ENCODE results near the gene SPATS2L.

Gene SPATS2L

DNA sequence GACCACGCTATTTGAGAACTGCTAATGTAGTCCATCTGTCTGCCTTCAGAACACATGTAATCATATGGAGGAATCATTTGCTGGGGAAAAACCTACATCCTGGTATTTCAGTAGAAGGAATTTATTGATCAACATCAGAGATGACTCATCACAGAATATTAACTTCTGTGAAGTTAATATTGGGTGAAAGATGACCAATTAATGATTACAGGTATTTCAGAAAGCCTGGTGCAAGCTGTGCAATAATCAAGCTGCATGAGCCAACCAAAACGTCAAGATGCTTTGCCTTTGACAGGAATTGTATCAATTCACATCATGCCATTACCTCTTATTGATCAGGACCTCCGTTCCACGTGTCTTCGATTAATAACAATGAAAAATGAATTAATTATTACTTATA, 9.4 kb upstream of the SPATS2L start:
- no peak for DNase-seq

DNA sequence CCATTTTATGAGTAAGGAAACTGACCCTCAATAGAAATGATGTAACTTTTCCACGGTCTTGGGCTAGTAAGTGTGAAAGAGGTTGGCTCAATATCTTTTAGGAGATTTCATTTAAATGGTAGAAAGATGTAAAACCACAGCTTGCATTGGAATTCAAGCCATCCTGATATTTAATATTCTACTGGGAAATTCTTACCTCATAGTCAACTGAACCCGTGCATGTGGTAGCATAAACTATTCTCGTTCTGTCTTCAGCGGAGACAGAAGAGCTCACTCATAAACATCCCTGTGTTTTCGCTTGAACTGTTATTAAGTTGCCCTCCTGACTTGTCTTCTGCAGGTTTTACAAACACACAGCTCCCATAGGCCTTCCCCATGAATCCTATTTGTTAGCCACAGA, 8.5 kb upstream of the SPATS2L start:
- DNase-seq = no peak

- no peak for DNase-seq
Measured at GRCh38 chr2:200298816-200299215, 7.7 kb upstream of the SPATS2L start.

GRCh38 chr2:200300065-200300464, 6.4 kb upstream of the SPATS2L start:
- DNase-seq = no peak

DNA sequence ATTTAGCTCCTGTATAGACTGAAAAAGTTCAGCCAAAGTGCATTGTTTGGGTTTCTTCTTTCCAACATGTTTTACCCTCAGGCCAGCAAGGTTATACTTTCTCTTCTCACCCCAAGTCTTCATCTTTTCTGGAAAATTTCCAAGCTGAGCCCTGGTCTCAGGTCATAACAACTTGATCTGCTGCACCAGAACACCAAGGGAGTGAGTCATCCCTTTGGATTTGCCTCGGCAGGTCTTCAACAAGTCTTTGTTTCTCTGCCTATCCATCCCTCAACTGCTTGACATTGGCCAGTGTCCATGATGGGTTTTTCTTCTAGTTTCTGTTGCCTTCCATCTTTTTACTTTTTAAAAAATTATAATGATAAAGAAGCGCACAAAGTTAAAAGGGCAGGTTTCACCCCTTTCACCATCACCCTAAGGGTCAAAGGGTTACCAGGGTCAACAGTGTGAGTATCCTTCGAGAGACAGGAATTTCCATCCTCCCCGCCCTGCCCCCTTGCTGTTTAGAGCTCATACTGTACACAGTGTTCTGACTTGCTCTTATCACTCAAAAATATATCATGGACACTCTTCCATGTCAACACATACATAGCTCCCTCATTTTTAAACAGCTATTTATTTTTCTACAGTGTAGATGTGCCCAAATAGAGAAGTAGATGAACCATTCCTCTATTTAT, 5.7 kb upstream of the SPATS2L start:
- no peak for DNase-seq

DNA sequence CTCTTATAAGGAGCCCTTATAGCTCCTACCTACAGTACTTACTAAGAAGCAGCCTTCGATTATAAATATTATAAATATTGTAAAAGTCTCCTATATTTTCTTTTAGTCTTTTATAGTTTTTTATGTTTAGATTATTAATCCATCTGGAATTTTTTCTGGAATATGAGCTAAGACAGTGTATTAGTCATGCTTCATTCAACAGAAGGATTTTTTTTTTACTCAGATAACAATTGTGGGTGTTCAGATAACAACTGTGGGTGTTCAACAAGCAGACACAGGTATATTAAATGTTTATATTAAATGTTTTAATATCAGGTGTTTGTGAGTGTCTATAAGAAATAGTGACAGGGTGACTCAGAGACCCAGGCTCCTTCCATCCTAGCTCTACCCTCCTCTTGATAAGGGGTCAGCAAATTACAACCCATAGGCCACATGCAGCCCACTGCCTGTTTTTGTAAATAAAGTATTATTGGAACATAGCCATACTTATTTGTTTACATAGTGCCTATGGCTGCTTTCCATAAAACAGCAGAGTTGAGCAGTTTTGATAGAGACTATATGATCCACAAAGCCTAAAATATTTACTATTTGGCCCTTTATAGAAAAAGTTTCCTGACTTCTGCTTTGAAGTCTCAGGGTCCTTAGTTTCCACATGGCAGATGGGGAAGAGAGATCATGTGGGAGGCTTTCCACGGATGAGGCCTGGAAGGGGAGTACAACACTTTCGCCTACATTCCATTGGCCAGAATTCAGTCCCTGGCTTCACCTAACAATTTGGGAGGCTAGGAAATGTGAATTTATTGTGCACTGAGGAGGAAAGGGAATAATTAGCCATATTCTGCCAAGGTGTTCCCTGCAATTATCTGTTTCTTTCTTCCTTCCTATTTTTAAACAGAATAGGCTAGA, 4.3 kb upstream of the SPATS2L start:
- DNase-seq = no peak

DNA sequence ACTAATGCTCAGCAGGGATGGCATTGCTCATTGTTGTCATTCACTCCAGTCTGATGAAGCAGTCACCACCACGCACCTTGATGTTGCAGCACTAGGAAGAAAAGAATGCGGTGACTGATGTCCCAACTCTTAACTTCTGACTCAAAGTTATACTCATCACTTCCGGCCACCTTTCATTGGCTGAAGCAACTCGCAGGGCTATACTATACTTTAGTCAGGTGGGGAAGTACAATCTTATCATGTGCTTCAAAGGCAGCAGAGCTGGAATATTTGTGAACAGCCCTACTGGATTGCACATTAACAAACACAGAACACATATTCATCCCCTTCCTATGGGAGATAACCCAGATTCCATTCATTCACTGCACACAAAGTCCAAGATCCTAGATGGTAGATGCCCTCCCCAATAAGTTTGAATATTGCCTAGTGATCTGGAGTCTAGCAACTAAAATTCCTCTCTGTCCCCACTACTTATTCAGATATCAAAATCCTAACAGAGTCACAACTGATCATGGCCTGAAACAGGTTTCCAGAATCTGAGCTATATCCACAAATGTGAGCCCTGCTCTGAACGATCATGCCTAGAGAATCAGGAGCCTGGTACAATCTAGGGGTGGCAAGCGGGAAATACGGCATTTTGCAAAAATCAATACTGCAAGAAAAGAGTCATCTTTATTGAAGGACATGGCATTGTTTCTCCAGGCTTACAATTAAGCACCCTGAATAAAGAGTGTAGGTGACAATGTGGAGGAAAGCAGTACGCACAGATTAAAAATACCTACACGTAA, 3.4 kb upstream of the SPATS2L start:
- no peak for DNase-seq

GRCh38 chr2:200305797-200306195, 697 bp upstream of the SPATS2L start:
- no peak for DNase-seq

GRCh38 chr2:200306931-200307723, 634 bp downstream of the SPATS2L start:
- peak; percentile 12 for DNase-seq

- DNase-seq = no peak
Measured at GRCh38 chr2:200307724-200308545, 1.4 kb downstream of the SPATS2L start.

- no peak for DNase-seq
Measured at GRCh38 chr2:200308546-200309295, 2.2 kb downstream of the SPATS2L start.

GRCh38 chr2:200309296-200310049, 3.0 kb downstream of the SPATS2L start:
- DNase-seq = no peak

- DNase-seq = no peak
Measured at GRCh38 chr2:200310545-200310971, 4.1 kb downstream of the SPATS2L start.

DNA sequence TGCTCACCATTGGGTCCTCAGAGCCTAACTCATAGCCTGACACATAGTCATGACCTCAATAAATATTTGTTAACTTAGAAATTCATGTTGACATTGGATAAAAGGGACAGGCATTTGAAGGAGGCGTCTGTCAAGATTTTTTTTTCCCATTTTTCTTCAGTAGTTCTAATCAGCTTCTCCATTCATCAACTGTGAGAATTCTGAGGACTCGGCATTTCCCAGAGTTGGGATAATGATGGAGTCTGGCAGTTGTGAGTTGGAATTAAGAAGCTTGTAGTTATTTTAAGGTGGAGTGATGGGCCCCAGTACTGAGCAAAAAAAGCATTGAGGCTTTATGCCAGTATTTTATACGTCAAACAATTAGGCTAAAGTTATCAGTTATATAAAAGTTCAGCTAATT, 4.6 kb downstream of the SPATS2L start:
- no peak for DNase-seq

DNA sequence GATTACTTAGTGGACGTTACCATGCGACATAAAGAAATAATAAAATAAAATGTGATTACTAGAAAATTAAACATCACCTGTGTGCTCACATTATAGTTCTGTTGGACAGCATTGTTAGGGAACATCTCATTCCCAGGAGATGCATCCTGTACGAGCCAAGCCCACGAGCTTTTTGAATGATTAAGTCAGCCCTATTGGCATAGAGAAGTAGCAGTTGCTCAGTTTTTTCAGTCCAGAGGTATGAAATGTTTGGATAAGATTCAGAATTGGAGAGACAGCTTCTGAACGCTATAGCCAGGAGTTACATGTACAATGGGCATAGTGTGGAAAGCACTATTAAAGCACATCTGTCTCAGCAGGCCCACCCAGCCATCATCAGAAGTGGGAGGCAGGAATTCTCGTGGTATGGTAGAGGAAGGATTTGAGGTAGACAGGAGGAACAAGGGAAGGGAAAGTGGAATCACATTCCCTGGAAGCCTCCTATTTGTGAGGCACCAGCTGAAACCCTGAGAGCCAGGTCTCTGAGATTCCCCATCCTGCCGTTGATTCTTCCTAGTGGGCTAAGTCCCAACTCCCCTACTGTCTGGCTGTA, 8.6 kb downstream of the SPATS2L start:
- no peak for DNase-seq

- DNase-seq = no peak
Measured at GRCh38 chr2:200317975-200318374, 11.5 kb downstream of the SPATS2L start.

GRCh38 chr2:200318940-200319435, 12.5 kb downstream of the SPATS2L start:
- DNase-seq = no peak

DNA sequence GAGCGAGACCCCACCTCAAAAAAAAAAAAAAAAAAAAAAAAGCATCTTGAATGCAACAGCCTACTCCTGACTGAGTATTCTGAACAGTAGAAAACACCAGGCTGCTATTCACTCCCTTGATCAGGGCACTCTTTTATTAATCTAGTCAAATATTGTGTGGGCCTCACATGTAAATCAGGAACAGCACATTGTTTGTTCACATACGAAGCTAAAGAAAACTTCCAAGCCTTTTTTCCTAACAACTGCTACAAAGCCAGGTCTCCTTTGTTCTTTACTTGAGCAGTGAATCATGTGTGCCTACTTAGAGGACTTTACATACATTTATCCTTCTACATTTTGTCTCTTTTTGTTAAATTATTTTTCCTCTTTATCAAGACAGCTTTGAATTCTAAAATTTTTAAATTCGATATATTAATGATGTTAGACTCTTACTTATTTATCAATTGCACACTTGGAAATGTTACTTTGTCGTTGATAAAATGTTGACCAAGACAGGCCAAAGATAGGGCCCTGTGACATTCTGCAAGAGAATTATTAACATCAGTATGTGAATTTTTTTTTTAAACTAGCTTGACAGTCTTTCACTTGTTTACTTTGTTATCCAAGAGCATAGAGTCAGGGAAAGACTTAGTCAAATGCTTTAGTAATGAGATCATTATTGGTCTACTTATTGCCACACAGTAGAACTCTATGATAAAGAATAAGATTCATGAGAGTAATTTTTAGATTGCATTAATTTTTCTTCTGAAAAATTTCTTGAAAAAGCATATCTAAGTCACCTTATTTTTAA, 13.2 kb downstream of the SPATS2L start:
- DNase-seq = no peak

GRCh38 chr2:200320344-200320743, 13.9 kb downstream of the SPATS2L start:
- no peak for DNase-seq
